GM12878 (cell line): ENCODE measurements around the gene NFYC. TPM values are rescaled to one million over a fixed set of nuclear protein-coding genes. Genes with fewer than 3 reads are reported as not detected.
A peak's percentile ranks its signal among the peaks of the same experiment; 100 is the strongest.

Experiments
- ATAC-seq: fragments of 200-7000 bp; cut with Tn5 transposase; 3 replicates; pipeline ENCODE4 v1.9.1; 2020; ENCODE audit warnings: mild to moderate bottlenecking, moderate library complexity
- BruUV-seq: library from RNA; stranded (reverse); fragments of 400-500 nt; replicated peaks from 2 replicates; lab custom pipeline; 2021; lab: Mats Ljungman, UMichigan
- CTCF ChIA-PET: fragments of 300-600 bp; sonication (Branson Sonifier 250); formaldehyde crosslinking; extraction: SDS; loops from one replicate; lab custom pipeline; 2021; ENCODE audit warnings: inconsistent platforms; lab: Yijun Ruan, JAX
- POLR2A ChIA-PET: fragments of 350-600 bp; formaldehyde crosslinking; extraction: SDS; loops from one replicate; lab custom pipeline; 2021; ENCODE audit warnings: inconsistent platforms; lab: Charles Lee
- RAD21 ChIA-PET: fragments of 300-600 bp; sonication (Branson Sonifier 250); formaldehyde crosslinking; loops from one replicate; lab custom pipeline; 2023; ENCODE audit warnings: antibody characterized with exemption; ENCODE audit not compliant: unreplicated experiment; lab: Charles Lee
- SMC1A ChIA-PET: fragments of 300-600 bp; sonication (Branson Sonifier 250); formaldehyde crosslinking; loops from one replicate; lab custom pipeline; 2023; ENCODE audit not compliant: unreplicated experiment, uncharacterized antibody; lab: Charles Lee
- DNase-seq: peaks from one replicate; pipeline ENCODE4 v3.0.0-alpha.2; 2011; ENCODE audit warnings: low read depth, low spot score
- FAIRE-seq: peaks from 3 replicates; lab custom pipeline; 2011; peaks lifted over from hg19 to GRCh38; lab: Jason Lieb, UNC
- H2AFZ ChIP-seq: 2 replicates; pipeline ENCODE4 v1.6.0; 2011; ENCODE audit warnings: low read depth, low read length, control low read depth; ENCODE audit not compliant: control insufficient read depth
- H3K27ac ChIP-seq: 2 replicates; pipeline ENCODE4 v1.5.1; 2011; ENCODE audit warnings: control low read depth; ENCODE audit not compliant: control insufficient read depth, insufficient read depth
- H3K27me3 ChIP-seq, 2 experiments: replicated peaks in 1 of 2; 2 replicates each; pipeline versions ENCODE4 v1.6.0 to v1.6.1; 2011; ENCODE audit warnings: low read length in 1 of 2; ENCODE audit not compliant: control insufficient read depth in 2 of 2, insufficient read depth in 2 of 2
- H3K36me3 ChIP-seq, 2 experiments: 2 replicates each; pipeline ENCODE4 v1.5.1; 2011; ENCODE audit warnings: low read length in 1 of 2; ENCODE audit not compliant: control insufficient read depth in 2 of 2, insufficient read depth in 2 of 2
- H3K4me1 ChIP-seq: 2 replicates; pipeline ENCODE4 v1.6.1; 2011; ENCODE audit warnings: mild to moderate bottlenecking, low read length, moderate library complexity, mixed read lengths; ENCODE audit not compliant: control insufficient read depth, insufficient read depth
- H3K4me2 ChIP-seq: 2 replicates; pipeline ENCODE4 v1.6.0; 2011; ENCODE audit warnings: control low read depth; ENCODE audit not compliant: control insufficient read depth, insufficient read depth
- H3K4me3 ChIP-seq: fragments of 200-600 bp; sonication (generic); 2 replicates; pipeline ENCODE4 v1.5.1; 2016
- H3K79me2 ChIP-seq: 2 replicates; pipeline ENCODE4 v1.6.0; 2011; ENCODE audit warnings: low read length; ENCODE audit not compliant: control insufficient read depth, insufficient read depth
- H3K9ac ChIP-seq: 2 replicates; pipeline ENCODE4 v1.8.0; 2011; ENCODE audit warnings: low read length, control low read depth, mixed read lengths; ENCODE audit not compliant: control insufficient read depth, insufficient read depth
- H3K9me3 ChIP-seq: replicated peaks from 3 replicates; pipeline ENCODE4 v1.5.1; 2011; ENCODE audit warnings: mild to moderate bottlenecking, low read length; ENCODE audit not compliant: control insufficient read depth, insufficient read depth
- H4K20me1 ChIP-seq: 2 replicates; pipeline ENCODE4 v1.6.0; 2011; ENCODE audit not compliant: control insufficient read depth, insufficient read depth
- CHD2 ChIP-seq: IDR thresholded peaks from 2 replicates; pipeline ENCODE4 v1.6.1; 2011; ENCODE audit warnings: low read depth, low read length, improper control_type of control experiment, borderline replicate concordance
- HDAC2 ChIP-seq: fragments of 200-600 bp; sonication (generic); IDR thresholded peaks from 2 replicates; pipeline ENCODE4 v1.6.1; 2017
- POLR2AphosphoS2 ChIP-seq: IDR thresholded peaks from 2 replicates; pipeline ENCODE4 v1.6.1; 2011; ENCODE audit warnings: low read depth, mild to moderate bottlenecking, low read length, improper control_type of control experiment, moderate library complexity
- SUZ12 ChIP-seq: fragments of 200-600 bp; sonication (generic); IDR thresholded peaks from one replicate; pipeline ENCODE4 v1.6.1; 2018; ENCODE audit warnings: antibody characterized with exemption, mild to moderate bottlenecking; ENCODE audit not compliant: unreplicated experiment
- TCF3 ChIP-seq: IDR thresholded peaks from 2 replicates; pipeline ENCODE4 v1.6.1; 2012; ENCODE audit warnings: low read depth, mild to moderate bottlenecking, low read length, borderline replicate concordance; ENCODE audit not compliant: insufficient read depth
- WGBS: methylation state at CpG from one replicate; pipeline ENCODE4 v1.1.6; 2016; ENCODE audit warnings: low lambda C conversion rate; ENCODE audit not compliant: insufficient replicate concordance, insufficient coverage; ENCODE audit errors: missing lambda C conversion rate; 5-methylcytosine and 5-hydroxymethylcytosine counted together
- in situ Hi-C: fragments of 300-500 bp; cut with MboI; formaldehyde crosslinking; loops from 9 replicates; pipeline ENCODE4 v1.14.3; 2018; ENCODE audit warnings: mixed read lengths
- intact Hi-C: fragments of 100-400 bp; cut with micrococcal nuclease; formaldehyde crosslinking; loops from one replicate; pipeline ENCODE4 v1.14.2; 2022; ENCODE audit not compliant: unreplicated experiment
- polyA plus RNA-seq, 11 experiments: library from polyadenylated mRNA; depleted of rRNA in 4 of 11; unstranded in 6 of 11; stranded (reverse) in 5 of 11; fragments of >200 nt; fragmentation: Nextera tagmentation in 4 of 11; fragmentation: Illumina TruSeq in 1 of 11; extraction: Ambion mirVana in 4 of 11; extraction: Trizol in 1 of 11; gene quantifications; 1 replicate in 1 of 11; 2 replicates in 10 of 11; pipeline versions ENCODE4 v1.2.1 to v1.2.3, GENCODE V29; 2011 to 2016; ENCODE audit warnings: inconsistent platforms in 2 of 11, missing spikeins in 2 of 11, low read depth in 1 of 11
- total RNA-seq, 4 experiments: library from RNA; depleted of rRNA in 3 of 4; stranded (reverse); fragments of >200 nt in 3 of 4; fragmentation: Illumina TruSeq in 1 of 4; extraction: Trizol in 1 of 4; gene quantifications; 2 replicates each; pipeline versions ENCODE4 v1.2.1 to v1.2.3, GENCODE V29; 2013 to 2021
- TF ChIP-seq, protein P1 (sequence below): fragments of 450-650 bp; IDR thresholded peaks from 2 replicates; pipeline ENCODE4 v1.6.1; 2016; ENCODE audit warnings: mild to moderate bottlenecking, moderate library complexity, borderline replicate concordance
- TF ChIP-seq, protein P2 (sequence below): fragments of 450-650 bp; formaldehyde crosslinking; IDR thresholded peaks from 2 replicates; pipeline ENCODE4 v1.4.0; 2020; ENCODE audit warnings: mild to moderate bottlenecking, moderate library complexity
- TF ChIP-seq, protein P3 (sequence below): IDR thresholded peaks from 2 replicates; pipeline ENCODE4 v1.6.1; 2011; ENCODE audit warnings: mild to moderate bottlenecking, low read depth, low read length, moderate library complexity; ENCODE audit not compliant: insufficient replicate concordance

Gene NFYC
- total and polyA plus RNA-seq, 10 of the 15 experiments (the other 5 are each of a cell fraction or from before 2014, with no cell fraction given): 4.3 to 84.2 (median 58.3) TPM

- Histone ChIP-seq H3K9me3 (no peaks in the 10 kb centered on the region), H3K4me2 (peak overlapping the region; percentile 82), H3K4me3 (no peak overlapping the region; the same call in 1 of the 2 replicates), H3K9ac (no peak overlapping the region), H3K79me2 (peaks cover 7% of the 10 kb centered on the region; the same call in 1 of the 2 replicates), H3K4me1 (peaks cover 42% of the 10 kb centered on the region), H3K36me3 (peaks cover 37 to 55% of the 10 kb centered on the region in 2 experiments), H3K27ac (peak overlapping the region; percentile 85), H3K27me3 (no peaks in the 10 kb centered on the region), H2AFZ (no peak overlapping the region), H4K20me1 (no peaks in the 10 kb centered on the region)
- SMC1A ChIA-PET: interaction anchor here (0.8 to 3.0 kb wide), 26 partner anchors 9 to 152 kb away, joined by 3 to 39 read pairs (median 5); partner anchors contain the start of gene NFYC
- ATAC-seq (no peak), DNase-seq (no peak), FAIRE-seq (no peak)
- intact Hi-C loops: loop anchor here (5.0 kb wide), 1 partner anchor 68 kb away; no protein-coding TSS in a partner anchor
- POLR2A ChIA-PET: interaction anchor here (0.5 to 2.6 kb wide), 9 partner anchors 8 to 88 kb away, joined by 3 to 17 read pairs (median 5); partner anchors contain the start of gene NFYC
- CTCF ChIA-PET: interaction anchor here (0.8 to 2.8 kb wide), 22 partner anchors 9 to 621 kb away, joined by 3 to 63 read pairs (median 4); partner anchors contain the start of gene NFYC
- 100% methylated on average over 2 of the region's 2 CpGs for WGBS
- RAD21 ChIA-PET: interaction anchor here (0.6 to 3.0 kb wide), 19 partner anchors 10 to 238 kb away, joined by 3 to 24 read pairs (median 4); partner anchors contain the start of genes NFYC and ZNF684
- TF ChIP-seq POLR2AphosphoS2 (no peak), HDAC2 (no peak), TCF3 (no peak), SUZ12 (no peak), CHD2 (no peak)
- TF ChIP-seq, protein P1, sequence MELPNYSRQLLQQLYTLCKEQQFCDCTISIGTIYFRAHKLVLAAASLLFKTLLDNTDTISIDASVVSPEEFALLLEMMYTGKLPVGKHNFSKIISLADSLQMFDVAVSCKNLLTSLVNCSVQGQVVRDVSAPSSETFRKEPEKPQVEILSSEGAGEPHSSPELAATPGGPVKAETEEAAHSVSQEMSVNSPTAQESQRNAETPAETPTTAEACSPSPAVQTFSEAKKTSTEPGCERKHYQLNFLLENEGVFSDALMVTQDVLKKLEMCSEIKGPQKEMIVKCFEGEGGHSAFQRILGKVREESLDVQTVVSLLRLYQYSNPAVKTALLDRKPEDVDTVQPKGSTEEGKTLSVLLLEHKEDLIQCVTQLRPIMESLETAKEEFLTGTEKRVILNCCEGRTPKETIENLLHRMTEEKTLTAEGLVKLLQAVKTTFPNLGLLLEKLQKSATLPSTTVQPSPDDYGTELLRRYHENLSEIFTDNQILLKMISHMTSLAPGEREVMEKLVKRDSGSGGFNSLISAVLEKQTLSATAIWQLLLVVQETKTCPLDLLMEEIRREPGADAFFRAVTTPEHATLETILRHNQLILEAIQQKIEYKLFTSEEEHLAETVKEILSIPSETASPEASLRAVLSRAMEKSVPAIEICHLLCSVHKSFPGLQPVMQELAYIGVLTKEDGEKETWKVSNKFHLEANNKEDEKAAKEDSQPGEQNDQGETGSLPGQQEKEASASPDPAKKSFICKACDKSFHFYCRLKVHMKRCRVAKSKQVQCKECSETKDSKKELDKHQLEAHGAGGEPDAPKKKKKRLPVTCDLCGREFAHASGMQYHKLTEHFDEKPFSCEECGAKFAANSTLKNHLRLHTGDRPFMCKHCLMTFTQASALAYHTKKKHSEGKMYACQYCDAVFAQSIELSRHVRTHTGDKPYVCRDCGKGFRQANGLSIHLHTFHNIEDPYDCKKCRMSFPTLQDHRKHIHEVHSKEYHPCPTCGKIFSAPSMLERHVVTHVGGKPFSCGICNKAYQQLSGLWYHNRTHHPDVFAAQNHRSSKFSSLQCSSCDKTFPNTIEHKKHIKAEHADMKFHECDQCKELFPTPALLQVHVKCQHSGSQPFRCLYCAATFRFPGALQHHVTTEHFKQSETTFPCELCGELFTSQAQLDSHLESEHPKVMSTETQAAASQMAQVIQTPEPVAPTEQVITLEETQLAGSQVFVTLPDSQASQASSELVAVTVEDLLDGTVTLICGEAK: no peak
- TF ChIP-seq, protein P2, sequence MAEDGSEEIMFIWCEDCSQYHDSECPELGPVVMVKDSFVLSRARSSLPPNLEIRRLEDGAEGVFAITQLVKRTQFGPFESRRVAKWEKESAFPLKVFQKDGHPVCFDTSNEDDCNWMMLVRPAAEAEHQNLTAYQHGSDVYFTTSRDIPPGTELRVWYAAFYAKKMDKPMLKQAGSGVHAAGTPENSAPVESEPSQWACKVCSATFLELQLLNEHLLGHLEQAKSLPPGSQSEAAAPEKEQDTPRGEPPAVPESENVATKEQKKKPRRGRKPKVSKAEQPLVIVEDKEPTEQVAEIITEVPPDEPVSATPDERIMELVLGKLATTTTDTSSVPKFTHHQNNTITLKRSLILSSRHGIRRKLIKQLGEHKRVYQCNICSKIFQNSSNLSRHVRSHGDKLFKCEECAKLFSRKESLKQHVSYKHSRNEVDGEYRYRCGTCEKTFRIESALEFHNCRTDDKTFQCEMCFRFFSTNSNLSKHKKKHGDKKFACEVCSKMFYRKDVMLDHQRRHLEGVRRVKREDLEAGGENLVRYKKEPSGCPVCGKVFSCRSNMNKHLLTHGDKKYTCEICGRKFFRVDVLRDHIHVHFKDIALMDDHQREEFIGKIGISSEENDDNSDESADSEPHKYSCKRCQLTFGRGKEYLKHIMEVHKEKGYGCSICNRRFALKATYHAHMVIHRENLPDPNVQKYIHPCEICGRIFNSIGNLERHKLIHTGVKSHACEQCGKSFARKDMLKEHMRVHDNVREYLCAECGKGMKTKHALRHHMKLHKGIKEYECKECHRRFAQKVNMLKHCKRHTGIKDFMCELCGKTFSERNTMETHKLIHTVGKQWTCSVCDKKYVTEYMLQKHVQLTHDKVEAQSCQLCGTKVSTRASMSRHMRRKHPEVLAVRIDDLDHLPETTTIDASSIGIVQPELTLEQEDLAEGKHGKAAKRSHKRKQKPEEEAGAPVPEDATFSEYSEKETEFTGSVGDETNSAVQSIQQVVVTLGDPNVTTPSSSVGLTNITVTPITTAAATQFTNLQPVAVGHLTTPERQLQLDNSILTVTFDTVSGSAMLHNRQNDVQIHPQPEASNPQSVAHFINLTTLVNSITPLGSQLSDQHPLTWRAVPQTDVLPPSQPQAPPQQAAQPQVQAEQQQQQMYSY (CRISPR knock-in tag): no peak
- TF ChIP-seq, protein P3, sequence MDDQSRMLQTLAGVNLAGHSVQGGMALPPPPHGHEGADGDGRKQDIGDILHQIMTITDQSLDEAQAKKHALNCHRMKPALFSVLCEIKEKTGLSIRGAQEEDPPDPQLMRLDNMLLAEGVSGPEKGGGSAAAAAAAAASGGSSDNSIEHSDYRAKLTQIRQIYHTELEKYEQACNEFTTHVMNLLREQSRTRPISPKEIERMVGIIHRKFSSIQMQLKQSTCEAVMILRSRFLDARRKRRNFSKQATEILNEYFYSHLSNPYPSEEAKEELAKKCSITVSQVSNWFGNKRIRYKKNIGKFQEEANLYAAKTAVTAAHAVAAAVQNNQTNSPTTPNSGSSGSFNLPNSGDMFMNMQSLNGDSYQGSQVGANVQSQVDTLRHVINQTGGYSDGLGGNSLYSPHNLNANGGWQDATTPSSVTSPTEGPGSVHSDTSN: no peak
- TF ChIP-seq, all 136 proteins: peak for 0
- BruUV-seq: no TSS peak
- in situ Hi-C loops: no loop called here
Measured at GRCh38 chr1:40764981-40765380, 73.5 kb downstream of the NFYC start.
